Common myeloid progenitor, CD34-positive (primary cell): Measurements from ENCODE around the gene CA10.

Experiments used
- CTCF ChIA-PET: fragments of 350-600 bp; sonication (Branson Sonifier 250); formaldehyde crosslinking; loops from one replicate; lab custom pipeline; 2021; ENCODE audit warnings: antibody characterized with exemption; lab: Charles Lee
- POLR2A ChIA-PET: fragments of 350-600 bp; sonication (Branson Sonifier 250); formaldehyde crosslinking; loops from one replicate; lab custom pipeline; 2021; ENCODE audit warnings: antibody characterized with exemption; lab: Charles Lee
- DNase-seq, 3 donors: peaks; one replicate each; pipeline versions ENCODE4 v3.0.0 to v3.0.0-alpha.2; 2013
- H3K27ac ChIP-seq, 2 experiments: 1 replicate in 1 of 2; 2 replicates in 1 of 2; pipeline ENCODE4 v1.7.0; 2013; ENCODE audit warnings: inconsistent platforms in 2 of 2, low read length in 2 of 2, mild to moderate bottlenecking in 2 of 2, low read depth in 1 of 2, moderate library complexity in 1 of 2; ENCODE audit not compliant: severe bottlenecking in 2 of 2, insufficient read depth in 1 of 2, poor library complexity in 1 of 2
- H3K27me3 ChIP-seq, 5 experiments: replicated peaks in 2 of 5; 1 replicate in 3 of 5; 2 replicates in 2 of 5; pipeline versions ENCODE4 v1.6.1 to v1.7.0; 2013; ENCODE audit warnings: low read length in 4 of 5, mild to moderate bottlenecking in 2 of 5, moderate library complexity in 2 of 5, inconsistent platforms in 1 of 5; ENCODE audit not compliant: insufficient read depth in 5 of 5, control insufficient read depth in 4 of 5
- H3K36me3 ChIP-seq, 4 experiments: 1 replicate in 2 of 4; 2 replicates in 2 of 4; pipeline versions ENCODE4 v1.6.1 to v1.7.0; 2013; ENCODE audit warnings: low read length in 3 of 4, control low read depth in 1 of 4, mild to moderate bottlenecking in 1 of 4; ENCODE audit not compliant: control insufficient read depth in 4 of 4, insufficient read depth in 4 of 4
- H3K4me1 ChIP-seq, 4 experiments: 1 replicate in 3 of 4; 2 replicates in 1 of 4; pipeline versions ENCODE4 v1.6.1 to v1.7.1; 2013; ENCODE audit warnings: low read length in 3 of 4, mild to moderate bottlenecking in 3 of 4, control low read depth in 1 of 4, inconsistent platforms in 1 of 4, moderate library complexity in 1 of 4; ENCODE audit not compliant: control insufficient read depth in 4 of 4, insufficient read depth in 4 of 4; ENCODE audit errors: control extremely low read depth in 1 of 4
- H3K4me3 ChIP-seq, 7 experiments: 1 replicate in 4 of 7; 2 replicates in 3 of 7; pipeline versions ENCODE4 v1.5.1 to v1.7.0; 2013; ENCODE audit warnings: mild to moderate bottlenecking in 7 of 7, low read length in 6 of 7, moderate library complexity in 6 of 7, inconsistent platforms in 2 of 7, low read depth in 2 of 7, control low read depth in 1 of 7; ENCODE audit not compliant: insufficient read depth in 4 of 7, control insufficient read depth in 1 of 7; ENCODE audit errors: extremely low read depth in 1 of 7
- H3K9me3 ChIP-seq, 5 experiments: 1 replicate in 4 of 5; 2 replicates in 1 of 5; pipeline versions ENCODE4 v1.6.1 to v1.7.1; 2013; ENCODE audit warnings: low read length in 4 of 5, mild to moderate bottlenecking in 2 of 5, inconsistent platforms in 1 of 5, low read depth in 1 of 5, moderate library complexity in 1 of 5; ENCODE audit not compliant: control insufficient read depth in 4 of 5, insufficient read depth in 2 of 5; ENCODE audit errors: control extremely low read depth in 1 of 5
- WGBS: methylation state at CpG from one replicate; pipeline ENCODE4 v1.1.5; 2013; ENCODE audit not compliant: insufficient coverage; 5-methylcytosine and 5-hydroxymethylcytosine counted together

The CA10 gene

GRCh38 chr17:51608251-51608933, 550.1 kb downstream of the CA10 start:
- WGBS = over 99% methylated on average over 7 of the region's 9 CpGs
- Histone ChIP-seq H3K9me3 (no peaks in the 10 kb centered on the region), H3K36me3 (no peaks in the 10 kb centered on the region), H3K27ac (no peak overlapping the region), H3K4me3 (no peak overlapping the region), H3K4me1 (no peaks in the 10 kb centered on the region), H3K27me3 (no peaks in the 10 kb centered on the region)
- DNase-seq = no peak
- ChIA-PET POLR2A (no interaction called here), CTCF (no interaction called here)

DNA sequence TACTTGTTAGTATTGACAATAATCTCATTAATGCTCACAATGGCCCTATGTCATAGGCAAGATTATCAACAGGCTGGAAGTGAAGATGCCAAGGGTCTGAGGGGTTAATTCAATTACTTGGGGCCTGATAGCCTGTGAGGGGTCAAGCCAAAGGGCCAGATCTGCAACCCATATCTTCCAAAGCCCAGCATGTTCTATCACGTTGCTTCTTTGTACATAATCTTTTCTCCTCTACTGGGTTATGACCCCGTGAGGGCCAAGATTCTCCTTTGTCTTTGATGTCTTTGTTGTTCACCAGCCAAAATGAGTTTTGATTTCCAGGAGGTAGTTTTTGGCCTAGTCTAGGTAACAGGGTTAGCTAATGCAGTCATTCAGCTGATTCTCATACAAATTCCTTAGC, 551.0 kb downstream of the CA10 start:
- Histone ChIP-seq H3K4me1 (no peaks in the 10 kb centered on the region), H3K27ac (no peak overlapping the region), H3K27me3 (no peaks in the 10 kb centered on the region), H3K9me3 (no peaks in the 10 kb centered on the region), H3K4me3 (no peak overlapping the region), H3K36me3 (no peaks in the 10 kb centered on the region)
- ChIA-PET CTCF (no interaction called here), POLR2A (no interaction called here)
- no peak for DNase-seq
- WGBS = no CpG with 5 or more reads among the region's 2 CpGs

DNA sequence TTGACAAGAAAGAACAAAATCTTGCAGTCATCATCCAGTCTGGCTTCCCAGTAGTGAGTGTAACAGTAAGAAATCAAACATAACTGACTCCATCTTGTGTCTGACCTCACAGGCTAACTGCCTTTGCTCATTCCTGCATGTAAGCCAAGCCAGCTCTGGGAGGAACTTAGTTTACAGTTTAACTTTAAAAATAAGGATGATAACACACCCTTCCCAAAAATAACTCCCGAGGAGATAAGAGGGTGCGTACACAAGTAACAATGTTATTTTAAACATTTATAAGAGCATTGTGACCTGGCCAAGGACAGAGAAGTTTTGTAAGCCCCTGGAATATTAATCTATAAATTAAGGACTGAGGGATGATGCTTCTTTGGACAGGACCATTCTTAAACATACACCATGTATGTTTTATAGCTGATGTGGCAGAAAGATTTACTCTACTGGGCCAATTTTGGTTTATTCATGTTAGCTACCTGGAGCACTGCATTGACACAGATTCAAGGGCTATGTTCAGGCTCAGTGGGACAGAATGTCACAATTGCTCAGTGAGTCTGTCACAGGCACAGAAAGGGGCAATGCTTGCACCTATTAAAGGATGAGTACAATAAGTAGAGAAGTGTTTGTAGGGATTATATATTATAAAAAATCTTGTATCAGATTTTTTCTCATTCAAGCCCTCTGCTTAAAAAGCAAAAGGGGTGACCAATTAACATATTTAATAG, 554.1 kb downstream of the CA10 start:
- WGBS = no CpG with 5 or more reads among the region's 2 CpGs
- CTCF ChIA-PET = no interaction called here

GRCh38 chr17:51601622-51602261, 556.8 kb downstream of the CA10 start:
- no peaks in the 10 kb centered on the region for H3K27me3 ChIP-seq
- H3K27ac ChIP-seq = no peak overlapping the region
- no peak overlapping the region for H3K4me3 ChIP-seq
- CTCF ChIA-PET = no interaction called here
- no peaks in the 10 kb centered on the region for H3K4me1 ChIP-seq
- DNase-seq = peak in 2 of 3 donors; percentile 1 to 5
- POLR2A ChIA-PET = no interaction called here
- 100% methylated on average over 1 of the region's 6 CpGs for WGBS
- H3K36me3 ChIP-seq = no peaks in the 10 kb centered on the region
- H3K9me3 ChIP-seq = no peaks in the 10 kb centered on the region

More for the DNA sequence above, 554.1 kb downstream of the CA10 start:
- Histone ChIP-seq H3K36me3 (no peaks in the 10 kb centered on the region), H3K27ac (no peak overlapping the region), H3K4me1 (no peaks in the 10 kb centered on the region), H3K9me3 (no peaks in the 10 kb centered on the region), H3K27me3 (no peaks in the 10 kb centered on the region), H3K4me3 (no peak overlapping the region)
- POLR2A ChIA-PET = no interaction called here
- no peak for DNase-seq

GRCh38 chr17:51598824-51599223, 559.7 kb downstream of the CA10 start:
- no peak for DNase-seq
- POLR2A ChIA-PET = no interaction called here
- Histone ChIP-seq H3K4me1 (no peaks in the 10 kb centered on the region), H3K36me3 (no peaks in the 10 kb centered on the region), H3K4me3 (no peak overlapping the region), H3K27me3 (peaks cover 0 to under 1% (median 0%) of the 10 kb centered on the region in 5 experiments), H3K9me3 (no peaks in the 10 kb centered on the region), H3K27ac (no peak overlapping the region)
- CTCF ChIA-PET = no interaction called here
- 62% methylated on average over 2 of the region's 2 CpGs for WGBS

DNA sequence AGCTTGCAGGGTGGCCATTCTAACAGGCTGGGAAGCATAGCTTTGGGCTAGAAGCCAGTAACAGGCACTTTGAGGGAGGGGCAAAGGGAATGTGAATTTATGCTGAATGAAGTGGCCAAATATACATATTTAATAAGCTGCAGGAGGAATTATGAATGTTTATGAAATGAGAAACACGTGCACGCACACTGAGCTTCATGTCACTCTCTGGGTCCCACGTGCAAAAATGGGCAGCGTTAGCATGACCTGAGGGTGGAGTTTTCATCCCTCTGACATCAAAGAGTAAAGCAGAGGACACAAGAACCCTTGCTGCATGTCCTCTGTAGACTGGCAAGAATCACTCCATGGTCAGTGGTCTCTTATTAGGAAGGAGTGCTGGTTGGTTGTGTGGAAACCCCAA, 561.2 kb downstream of the CA10 start:
- peaks cover 0 to 2% (median 0%) of the 10 kb centered on the region in 5 experiments for H3K27me3 ChIP-seq
- no peaks in the 10 kb centered on the region for H3K4me1 ChIP-seq
- H3K36me3 ChIP-seq = no peaks in the 10 kb centered on the region
- no peak overlapping the region for H3K4me3 ChIP-seq
- 98% methylated on average over 4 of the region's 4 CpGs for WGBS
- DNase-seq = no peak
- no peak overlapping the region for H3K27ac ChIP-seq
- H3K9me3 ChIP-seq = no peaks in the 10 kb centered on the region
- POLR2A ChIA-PET = no interaction called here
- CTCF ChIA-PET = no interaction called here

GRCh38 chr17:51595826-51596398, 562.6 kb downstream of the CA10 start:
- POLR2A ChIA-PET = no interaction called here
- Histone ChIP-seq H3K27ac (no peak overlapping the region), H3K4me3 (no peak overlapping the region), H3K36me3 (no peaks in the 10 kb centered on the region), H3K9me3 (no peaks in the 10 kb centered on the region), H3K4me1 (no peaks in the 10 kb centered on the region), H3K27me3 (peaks cover 0 to 2% (median 0%) of the 10 kb centered on the region in 5 experiments)
- 96% methylated on average over 4 of the region's 6 CpGs for WGBS
- DNase-seq = no peak
- CTCF ChIA-PET = no interaction called here
